ENCODE results near the gene KRT3. TPM values are rescaled to one million over a fixed set of nuclear protein-coding genes. Genes with fewer than 3 reads are reported as not detected.

KRT3 gene
- total and polyA plus RNA-seq, 10 of the 15 experiments (the other 5 are each of a cell fraction or from before 2014, with no cell fraction given) = not detected

- H3K27me3 ChIP-seq (replicated peaks in 1 of 2; ENCODE audit: control insufficient read depth in 2 of 2, insufficient read depth in 2 of 2, low read length in 1 of 2) = peaks cover 0 to 1% of the 10 kb centered on the region in 2 experiments; a peak in 3 of 4 replicates
- ChIA-PET RAD21 (ENCODE audit: unreplicated experiment) (interaction anchor here (0.8 kb wide), 1 partner anchor 18 kb away, joined by 3 read pairs; the partner anchor contains the start of gene KRT3), SMC1A (ENCODE audit: uncharacterized antibody, unreplicated experiment) (no interaction called here), CTCF (no interaction called here), POLR2A (no interaction called here)
- no peaks in the 10 kb centered on the region for H3K4me1 ChIP-seq (ENCODE audit: control insufficient read depth, insufficient read depth, low read length)
- intact Hi-C loops (cut with micrococcal nuclease; ENCODE audit: unreplicated experiment) = no loop called here
- no peak overlapping the region for H3K4me2 ChIP-seq (ENCODE audit: control insufficient read depth, insufficient read depth)
- H2AFZ ChIP-seq (ENCODE audit: control insufficient read depth, low read depth, low read length) = no peak overlapping the region
- TF ChIP-seq CUX1 (IDR thresholded peaks at IDR 0.05; ENCODE audit: insufficient replicate concordance, low read depth, low read length) = no peak
- TF ChIP-seq PRDM15 (CRISPR knock-in tag; IDR thresholded peaks at IDR 0.05) = no peak
- TF ChIP-seq CREB1 (IDR thresholded peaks at IDR 0.05; ENCODE audit: low read depth) = no peak
- TF ChIP-seq PML (IDR thresholded peaks at IDR 0.05; ENCODE audit: low read length) = no peak
- TF ChIP-seq SUPT20H (IDR thresholded peaks at IDR 0.05; ENCODE audit: borderline replicate concordance, control insufficient read depth, low read depth, low read length) = no peak
- no peak for TF ChIP-seq ZNF384 (IDR thresholded peaks at IDR 0.05; ENCODE audit: borderline replicate concordance, low read depth, low read length)
- no peak for TF ChIP-seq GABPA (IDR thresholded peaks at IDR 0.05; ENCODE audit: low read depth)
- TF ChIP-seq EP300 (IDR thresholded peaks at IDR 0.05; ENCODE audit: borderline replicate concordance in 1 of 2, control insufficient read depth in 1 of 2, low read depth in 2 of 2, low read length in 2 of 2) = no peak
- TF ChIP-seq ZNF622 (IDR thresholded peaks at IDR 0.05) = no peak
- no peak for TF ChIP-seq ZNF207 (IDR thresholded peaks at IDR 0.05; ENCODE audit: borderline replicate concordance)
- no peak for TF ChIP-seq NBN (IDR thresholded peaks at IDR 0.05)
- no peak overlapping the region for H3K27ac ChIP-seq (ENCODE audit: control insufficient read depth, insufficient read depth)
- H3K79me2 ChIP-seq (ENCODE audit: control insufficient read depth, insufficient read depth, low read length) = no peaks in the 10 kb centered on the region
- no peak overlapping the region for H3K9ac ChIP-seq (ENCODE audit: control insufficient read depth, insufficient read depth, low read length)
- FAIRE-seq = no peak
- no peaks in the 10 kb centered on the region for H3K9me3 ChIP-seq (replicated peaks; ENCODE audit: control insufficient read depth, insufficient read depth, low read length)
- WGBS (ENCODE audit: insufficient coverage, insufficient replicate concordance, low lambda C conversion rate, missing lambda C conversion rate) = 30% methylated on average over 4 of the region's 4 CpGs
- no peaks in the 10 kb centered on the region for H3K36me3 ChIP-seq (ENCODE audit: control insufficient read depth in 2 of 2, insufficient read depth in 2 of 2, low read length in 1 of 2)
- no TSS peak for BruUV-seq (replicated peaks)
- no peak for ATAC-seq
- in situ Hi-C loops (cut with MboI) = no loop called here
- H3K4me3 ChIP-seq = no peak overlapping the region
- no peak for DNase-seq (ENCODE audit: low read depth, low spot score)
- no peaks in the 10 kb centered on the region for H4K20me1 ChIP-seq (ENCODE audit: control insufficient read depth, insufficient read depth)
Observed at GRCh38 chr12:52777566-52777965, 18.4 kb downstream of the KRT3 start.

Data from GM12878 (cell line).